HG03108 (cell line): ENCODE data around the gene LIN54.
A peak's percentile ranks its signal among the peaks of the same experiment; 100 is the strongest.
"Not testable (repeated sequence)": the region's sequence is repeated elsewhere in the genome, so short reads cannot be mapped to it uniquely, and the experiment has no call there.

Experiments used
- ATAC-seq: cut with Tn5 transposase; IDR thresholded peaks from one replicate; pipeline ENCODE4 v1.9.1; 2021; ENCODE audit warnings: moderate library complexity; ENCODE audit not compliant: unreplicated experiment

The LIN54 gene

GRCh38 chr4:82951196-82951595 is 59.4 kb downstream of the LIN54 start:
- ATAC-seq: no peak

GRCh38 chr4:82948647-82949204 is 61.9 kb downstream of the LIN54 start:
- ATAC-seq: no peak

- no peak for ATAC-seq
These were observed 63.1 kb downstream of the LIN54 start for GRCh38 chr4:82947498-82947897.

- ATAC-seq: no peak
These were observed 71.2 kb downstream of the LIN54 start for GRCh38 chr4:82939414-82939813.

- no peak for ATAC-seq
These were observed 76.2 kb downstream of the LIN54 start for GRCh38 chr4:82934441-82934840.

GRCh38 chr4:82930848-82931755 is 79.5 kb downstream of the LIN54 start:
- ATAC-seq: no peak

- no peak for ATAC-seq
These were observed 88.8 kb downstream of the LIN54 start for GRCh38 chr4:82921795-82922194.

- no peak for ATAC-seq
These were observed 91.2 kb downstream of the LIN54 start for GRCh38 chr4:82919386-82919785.

- ATAC-seq: no peak
These were observed 92.5 kb downstream of the LIN54 start for GRCh38 chr4:82918091-82918490.

GRCh38 chr4:82913968-82914367 is 96.7 kb downstream of the LIN54 start:
- ATAC-seq: not testable (repeated sequence)

- ATAC-seq: no peak
These were observed 97.3 kb downstream of the LIN54 start for GRCh38 chr4:82913305-82913704.

- ATAC-seq: no peak
These were observed 101.3 kb downstream of the LIN54 start for GRCh38 chr4:82909326-82909725.

- ATAC-seq: peak; percentile 43
These were observed 104.2 kb downstream of the LIN54 start for GRCh38 chr4:82906469-82906868.

GRCh38 chr4:82905205-82905604 is 105.4 kb downstream of the LIN54 start:
- ATAC-seq: peak; percentile 43

GRCh38 chr4:82903737-82904136 is 106.9 kb downstream of the LIN54 start:
- ATAC-seq: no peak

- no peak for ATAC-seq
These were observed 109.4 kb downstream of the LIN54 start for GRCh38 chr4:82901183-82901718.

- peak; percentile 90 for ATAC-seq
These were observed 110.0 kb downstream of the LIN54 start, which contains the start of gene THAP9 for GRCh38 chr4:82900411-82901182. Gene THAP9, plus strand, starts transcription at chr4:82900735. Its CDS starts 68 bp downstream, at chr4:82900803.

GRCh38 chr4:82900066-82900410 is 110.6 kb downstream of the LIN54 start:
- peak; percentile 0 for ATAC-seq

GRCh38 chr4:82899374-82900065 is 111.1 kb downstream of the LIN54 start:
- ATAC-seq: no peak

- no peak for ATAC-seq
These were observed 112.0 kb downstream of the LIN54 start for GRCh38 chr4:82898322-82899243.
